Ovary (tissue), 9 donors: ENCODE data around the gene CD151. TPM values are rescaled to one million over a fixed set of nuclear protein-coding genes. Genes with fewer than 3 reads are reported as not detected.
A peak's percentile ranks its signal among the peaks of the same experiment; 100 is the strongest.

Experiments used
- DNase-seq, 5 donors: peaks; one replicate each; pipeline ENCODE4 v3.0.0-alpha.2; 2019 to 2020
- H3K27ac ChIP-seq, 2 donors: fragments of 200-600 bp; one replicate each; pipeline versions ENCODE4 v1.5.1 to v1.8.0; 2019 to 2022
- H3K27me3 ChIP-seq: fragments of 200-600 bp; one replicate; pipeline ENCODE4 v1.8.0; 2022
- H3K36me3 ChIP-seq: fragments of 200-600 bp; sonication (generic); one replicate; pipeline ENCODE4 v1.5.1; 2019
- H3K4me1 ChIP-seq: one replicate; pipeline ENCODE4 v1.8.1; 2013; ENCODE audit warnings: mild to moderate bottlenecking, moderate library complexity; ENCODE audit not compliant: insufficient read depth
- H3K4me3 ChIP-seq: fragments of 200-600 bp; sonication (generic); one replicate; pipeline ENCODE4 v1.5.1; 2017
- H3K9me3 ChIP-seq, 2 donors: fragments of 200-600 bp in 1 of 2; sonication (generic) in 1 of 2; one replicate each; pipeline versions ENCODE4 v1.5.1 to v1.8.1; 2013 to 2019; ENCODE audit warnings: mild to moderate bottlenecking in 1 of 2, moderate library complexity in 1 of 2
- EP300 ChIP-seq: sonication (generic); formaldehyde crosslinking; IDR thresholded peaks from one replicate; pipeline ENCODE4 v1.6.1; 2017; ENCODE audit warnings: antibody characterized with exemption
- POLR2A ChIP-seq: fragments of 450-650 bp; IDR thresholded peaks from one replicate; pipeline ENCODE4 v1.6.1; 2017; ENCODE audit warnings: antibody characterized with exemption, mild to moderate bottlenecking, moderate library complexity
- WGBS, 3 donors: extraction: QIAGEN DNeasy Blood & Tissue Kit in 1 of 3; methylation state at CpG; one replicate each; pipeline versions ENCODE4 v1.1.5 to v1.1.7; 2013 to 2017; 5-methylcytosine and 5-hydroxymethylcytosine counted together
- intact Hi-C, 4 donors: fragments of 100-400 bp; cut with DNase I; formaldehyde crosslinking; loops; one replicate each; pipeline versions ENCODE4 v1.11.0 to v1.15.1; 2022 to 2023
- polyA plus RNA-seq, 2 donors: library from polyadenylated mRNA; stranded (reverse); fragments of 200-250 nt in 1 of 2; fragments of 350-450 nt in 1 of 2; fragmentation: Illumina TruSeq in 1 of 2; extraction: RNeasy Lipid Tissue Mini Kit (QIAGEN cat#74804) in 1 of 2; gene quantifications; one replicate each; pipeline ENCODE4 v1.2.3, GENCODE V29; 2013 to 2014
- total RNA-seq, 7 donors: library from RNA; depleted of rRNA in 2 of 7; stranded (reverse); fragments of >200 nt in 2 of 7; fragmentation: NEBNext Ultra II Directional in 3 of 7; extraction: Animal tissue kit (Norgen Biotek cat#: 25700) in 3 of 7; gene quantifications; one replicate each; pipeline versions ENCODE4 v1.1.0 to v1.2.4, GENCODE V29; 2016 to 2023
- TF ChIP-seq, protein P1 (sequence below), 3 donors: fragments of 450-650 bp in 2 of 3; fragments of 200-600 bp in 1 of 3; IDR thresholded peaks; one replicate each; pipeline versions ENCODE4 v1.5.1 to v1.8.0; 2016 to 2022; ENCODE audit warnings: antibody characterized with exemption in 3 of 3, mild to moderate bottlenecking in 1 of 3
- donor health status: DM: no; HTN: no; CAD: no; lungs with moderate emphysema.
- donor health status: DM: no; HTN: no; CAD: no.
- donor health status: Bipolar disorder and iron deficiency.
- donor health status: DM: yes; HTN: yes; CAD: no.
- donor health status: DM: no; HTN: no; CAD: no.
- donor health status: DM: yes; HTN: yes; CAD: no.

Gene CD151
- total and polyA plus RNA-seq, 9 donors: 32.9 to 243 (median 168) TPM

DNA sequence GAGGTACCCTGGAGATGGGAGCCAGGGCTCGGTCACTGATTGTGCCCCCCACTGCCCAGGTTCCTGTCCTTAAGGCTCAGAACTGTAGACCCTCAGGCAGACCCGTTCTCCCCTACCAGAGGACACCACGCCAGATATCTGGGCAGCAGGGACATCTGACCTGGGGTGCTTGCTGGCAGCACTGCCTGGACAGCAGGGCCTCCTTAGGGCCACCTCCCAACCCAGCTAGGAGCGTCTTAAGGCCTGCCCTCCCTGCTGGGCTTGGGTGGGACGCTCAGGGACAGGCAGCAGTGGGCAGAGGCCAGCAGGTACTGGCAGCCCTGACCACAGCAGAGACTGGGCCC lies 6.5 kb downstream of the CD151 start:
- no peak for TF ChIP-seq EP300
- no peak for TF ChIP-seq POLR2A
- TF ChIP-seq, protein P1, sequence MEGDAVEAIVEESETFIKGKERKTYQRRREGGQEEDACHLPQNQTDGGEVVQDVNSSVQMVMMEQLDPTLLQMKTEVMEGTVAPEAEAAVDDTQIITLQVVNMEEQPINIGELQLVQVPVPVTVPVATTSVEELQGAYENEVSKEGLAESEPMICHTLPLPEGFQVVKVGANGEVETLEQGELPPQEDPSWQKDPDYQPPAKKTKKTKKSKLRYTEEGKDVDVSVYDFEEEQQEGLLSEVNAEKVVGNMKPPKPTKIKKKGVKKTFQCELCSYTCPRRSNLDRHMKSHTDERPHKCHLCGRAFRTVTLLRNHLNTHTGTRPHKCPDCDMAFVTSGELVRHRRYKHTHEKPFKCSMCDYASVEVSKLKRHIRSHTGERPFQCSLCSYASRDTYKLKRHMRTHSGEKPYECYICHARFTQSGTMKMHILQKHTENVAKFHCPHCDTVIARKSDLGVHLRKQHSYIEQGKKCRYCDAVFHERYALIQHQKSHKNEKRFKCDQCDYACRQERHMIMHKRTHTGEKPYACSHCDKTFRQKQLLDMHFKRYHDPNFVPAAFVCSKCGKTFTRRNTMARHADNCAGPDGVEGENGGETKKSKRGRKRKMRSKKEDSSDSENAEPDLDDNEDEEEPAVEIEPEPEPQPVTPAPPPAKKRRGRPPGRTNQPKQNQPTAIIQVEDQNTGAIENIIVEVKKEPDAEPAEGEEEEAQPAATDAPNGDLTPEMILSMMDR (IDR thresholded peaks at IDR 0.05): no peak
- Histone ChIP-seq H3K27me3 (no peaks in the 10 kb centered on the region), H3K27ac (no peak overlapping the region), H3K4me1 (peaks cover 17% of the 10 kb centered on the region), H3K4me3 (no peak overlapping the region), H3K36me3 (no peaks in the 10 kb centered on the region), H3K9me3 (no peaks in the 10 kb centered on the region)
- intact Hi-C loops: no loop called here
- no peak for DNase-seq
- WGBS, 3 donors: 80 to 90% (median 87%) methylated on average over 5 of the region's 5 CpGs

GRCh38 chr11:839875-840617 lies 7.3 kb downstream of the CD151 start:
- Histone ChIP-seq H3K9me3 (no peaks in the 10 kb centered on the region), H3K4me3 (no peak overlapping the region), H3K4me1 (peaks cover 15% of the 10 kb centered on the region), H3K27me3 (no peaks in the 10 kb centered on the region), H3K36me3 (no peaks in the 10 kb centered on the region), H3K27ac (no peak overlapping the region)
- 63 to 73% (median 63%) methylated on average over 21 to 25 of the region's 25 CpGs for WGBS, 3 donors
- intact Hi-C loops: loop anchor here in 1 of 4 donors (5.0 to 10.0 kb wide), 2 partner anchors 33 to 625 kb away; partner anchors contain the start of genes PIDD1 and RPLP2
- DNase-seq: no peak
- TF ChIP-seq, protein P1 (IDR thresholded peaks at IDR 0.05): no peak
- TF ChIP-seq POLR2A: no peak
- TF ChIP-seq EP300: no peak

DNA sequence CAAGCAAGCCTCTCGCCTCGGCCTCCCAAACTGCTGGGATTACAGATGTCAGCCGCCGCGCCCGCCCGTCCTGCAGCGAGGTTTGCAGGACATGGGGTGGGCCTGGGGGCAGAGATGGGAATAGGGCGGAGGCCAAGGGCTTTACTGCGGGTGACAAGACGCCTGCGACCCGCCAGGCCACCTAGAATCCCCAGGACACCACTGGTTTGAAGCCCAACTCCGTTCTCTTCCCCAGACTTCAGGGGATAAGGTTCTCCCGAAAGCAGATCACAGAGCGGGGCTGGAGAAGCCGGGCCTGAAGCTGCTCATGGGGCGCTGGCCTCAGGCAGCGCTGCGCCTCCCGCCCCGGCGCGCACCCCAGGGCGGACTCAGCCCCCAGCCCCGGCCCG lies 9.2 kb downstream of the CD151 start:
- intact Hi-C loops: loop anchor here in 1 of 4 donors (5.0 to 10.0 kb wide), 2 partner anchors 35 to 623 kb away; partner anchors contain the start of genes PIDD1 and RPLP2
- Histone ChIP-seq H3K4me3 (peak overlapping the region; percentile 49), H3K27ac (peak overlapping the region in 1 of 2 donors; percentile 92), H3K9me3 (no peaks in the 10 kb centered on the region), H3K36me3 (no peaks in the 10 kb centered on the region), H3K4me1 (peaks cover 24% of the 10 kb centered on the region), H3K27me3 (no peaks in the 10 kb centered on the region)
- WGBS, 3 donors: 0 to 2% (median 1%) methylated on average over 22 to 27 of the region's 27 CpGs
- TF ChIP-seq, protein P1 (IDR thresholded peaks at IDR 0.05): no peak
- no peak for TF ChIP-seq EP300
- TF ChIP-seq POLR2A: no peak
- DNase-seq: no peak

DNA sequence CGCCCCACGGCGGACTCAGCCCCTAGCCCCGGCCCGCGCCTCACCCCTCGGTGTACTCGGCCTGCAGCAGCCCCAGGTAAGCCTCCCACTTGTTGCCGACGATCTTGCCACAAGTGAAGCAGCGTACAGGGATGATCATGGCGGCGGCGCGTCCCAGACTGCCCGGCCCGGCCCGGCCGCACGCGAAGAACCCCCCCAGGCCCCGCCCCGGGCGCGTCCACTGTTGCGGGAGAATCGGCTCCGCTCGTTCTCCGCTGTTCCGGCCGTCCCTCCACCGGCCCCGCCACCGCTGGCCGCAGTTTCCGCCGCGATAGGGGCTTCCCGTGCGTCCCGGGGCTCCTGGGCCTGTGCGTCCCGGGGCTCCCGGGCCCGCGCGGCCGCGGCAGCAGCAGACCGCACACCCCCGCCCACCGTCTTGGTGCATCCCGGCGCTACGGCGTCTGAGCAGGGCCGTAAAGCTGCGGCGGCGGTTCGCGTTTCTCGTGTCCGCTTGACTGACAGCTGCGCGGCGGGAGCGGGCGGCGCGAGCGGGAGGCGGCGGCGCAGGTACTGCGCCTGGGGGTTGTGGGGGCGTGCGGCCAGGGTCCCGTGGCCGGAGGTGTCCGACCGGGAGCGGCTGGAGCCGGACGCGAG lies 9.7 kb downstream of the CD151 start, which contains the start of the genes POLR2L and TSPAN4:
Gene POLR2L (minus strand): TSS at position 160 of the 633 bp plus-strand sequence. CDS start 21 bp downstream, at position 139.
Gene TSPAN4 (plus strand): TSS at position 483 of the 633 bp plus-strand sequence. CDS start 7,453 bp downstream, outside the sequence.
- Histone ChIP-seq H3K27ac (peak within 1 kb of the TSS; percentile 74 to 92), H3K9me3 (no peaks in the 10 kb centered on the region), H3K4me3 (peak within 1 kb of the TSS; percentile 49), H3K4me1 (peaks cover 24% of the 10 kb centered on the region), H3K27me3 (no peaks in the 10 kb centered on the region), H3K36me3 (no peaks in the 10 kb centered on the region)
- TF ChIP-seq EP300: no peak
- peak; percentile 80 for TF ChIP-seq POLR2A
- TF ChIP-seq, protein P1 (IDR thresholded peaks at IDR 0.05): peak in 2 of 3 donors; percentile 55 to 68
- DNase-seq: peak; percentile 87 to 93 (median 91)
- intact Hi-C loops: loop anchor here in 1 of 4 donors (5.0 to 10.0 kb wide), 2 partner anchors 35 to 622 kb away; partner anchors contain the start of genes PIDD1 and RPLP2
- WGBS, 3 donors: 1% methylated on average over 33 to 87 of the region's 87 CpGs
